Transverse colon (tissue), 4 donors: ENCODE data around the gene CPNE8. TPM values are rescaled to one million over a fixed set of nuclear protein-coding genes. Genes with fewer than 3 reads are reported as not detected.

Experiments
- DNase-seq: peaks from one replicate; pipeline ENCODE4 v3.0.0-alpha.2; 2019
- H3K27ac ChIP-seq, 4 donors: fragments of 200-600 bp; sonication (generic); 2 replicates each; pipeline ENCODE4 v1.5.1; 2016 to 2018; ENCODE audit warnings: inconsistent platforms in 4 of 4
- H3K27me3 ChIP-seq: fragments of 200-600 bp; sonication (generic); 2 replicates; pipeline ENCODE4 v1.5.1; 2017; ENCODE audit warnings: inconsistent platforms
- H3K36me3 ChIP-seq, 4 donors: fragments of 200-600 bp; sonication (generic); 2 replicates each; pipeline ENCODE4 v1.5.1; 2017 to 2019; ENCODE audit warnings: inconsistent platforms in 4 of 4
- H3K4me1 ChIP-seq, 4 donors: fragments of 200-600 bp; sonication (generic); 2 replicates each; pipeline ENCODE4 v1.5.1; 2017 to 2020; ENCODE audit warnings: inconsistent platforms in 4 of 4
- H3K4me3 ChIP-seq, 4 donors: fragments of 200-600 bp; sonication (generic); 1 replicate in 1 of 4; 2 replicates in 3 of 4; pipeline versions ENCODE4 v1.5.1 to v1.6.1; 2017 to 2019; ENCODE audit warnings: inconsistent platforms in 4 of 4
- H3K9me3 ChIP-seq, 2 donors: fragments of 200-600 bp; sonication (generic); 2 replicates each; pipeline ENCODE4 v1.5.1; 2017 to 2019; ENCODE audit warnings: inconsistent platforms in 2 of 2
- CTCF ChIP-seq, 5 experiments: fragments of 200-600 bp in 3 of 5; fragments of 450-650 bp in 2 of 5; sonication (generic) in 3 of 5; IDR thresholded peaks; 1 replicate in 2 of 5; 2 replicates in 3 of 5; pipeline ENCODE4 v1.5.1; 2016 to 2017; ENCODE audit warnings: antibody characterized with exemption in 5 of 5, inconsistent platforms in 3 of 5, mild to moderate bottlenecking in 2 of 5, moderate library complexity in 1 of 5
- EP300 ChIP-seq: sonication (generic); formaldehyde crosslinking; IDR thresholded peaks from one replicate; pipeline ENCODE4 v1.6.1; 2017; ENCODE audit warnings: antibody characterized with exemption, low read depth
- POLR2A ChIP-seq: fragments of 450-650 bp; IDR thresholded peaks from one replicate; pipeline ENCODE4 v1.6.1; 2016; ENCODE audit warnings: antibody characterized with exemption, mild to moderate bottlenecking, moderate library complexity
- POLR2AphosphoS5 ChIP-seq, 3 donors: sonication (generic); formaldehyde crosslinking; IDR thresholded peaks; one replicate each; pipeline ENCODE4 v1.6.1; 2016; ENCODE audit warnings: antibody characterized with exemption in 3 of 3
- WGBS, 2 donors: methylation state at CpG; one replicate each; pipeline ENCODE4 v1.1.5; 2018; ENCODE audit warnings: low coverage in 1 of 2; 5-methylcytosine and 5-hydroxymethylcytosine counted together
- in situ Hi-C, 4 donors: fragments of 200-750 bp; cut with MboI; loops; one replicate each; pipeline versions ENCODE4 v1.15.0 to v1.15.1; 2017; ENCODE audit warnings: low sequenced_read_pairs in 3 of 4, low pct_ligation_motif_present in 1 of 4, low pct_unique_long_range_greater_than_20kb in 1 of 4
- intact Hi-C: fragments of 100-400 bp; cut with DNase I; formaldehyde crosslinking; loops from one replicate; pipeline ENCODE4 v1.15.1; 2023; ENCODE audit warnings: low total_unique reads
- total RNA-seq, 4 donors: library from RNA; depleted of rRNA; stranded (reverse); fragments of >200 nt; gene quantifications; one replicate each; pipeline ENCODE4 v1.1.0, GENCODE V29; 2016

The CPNE8 gene
- total RNA-seq, result 10 to 100 TPM in 3 of 4 donors, 1 to 10 TPM in 1; 5.4 to 33.3 (median 24.8) TPM

DNA sequence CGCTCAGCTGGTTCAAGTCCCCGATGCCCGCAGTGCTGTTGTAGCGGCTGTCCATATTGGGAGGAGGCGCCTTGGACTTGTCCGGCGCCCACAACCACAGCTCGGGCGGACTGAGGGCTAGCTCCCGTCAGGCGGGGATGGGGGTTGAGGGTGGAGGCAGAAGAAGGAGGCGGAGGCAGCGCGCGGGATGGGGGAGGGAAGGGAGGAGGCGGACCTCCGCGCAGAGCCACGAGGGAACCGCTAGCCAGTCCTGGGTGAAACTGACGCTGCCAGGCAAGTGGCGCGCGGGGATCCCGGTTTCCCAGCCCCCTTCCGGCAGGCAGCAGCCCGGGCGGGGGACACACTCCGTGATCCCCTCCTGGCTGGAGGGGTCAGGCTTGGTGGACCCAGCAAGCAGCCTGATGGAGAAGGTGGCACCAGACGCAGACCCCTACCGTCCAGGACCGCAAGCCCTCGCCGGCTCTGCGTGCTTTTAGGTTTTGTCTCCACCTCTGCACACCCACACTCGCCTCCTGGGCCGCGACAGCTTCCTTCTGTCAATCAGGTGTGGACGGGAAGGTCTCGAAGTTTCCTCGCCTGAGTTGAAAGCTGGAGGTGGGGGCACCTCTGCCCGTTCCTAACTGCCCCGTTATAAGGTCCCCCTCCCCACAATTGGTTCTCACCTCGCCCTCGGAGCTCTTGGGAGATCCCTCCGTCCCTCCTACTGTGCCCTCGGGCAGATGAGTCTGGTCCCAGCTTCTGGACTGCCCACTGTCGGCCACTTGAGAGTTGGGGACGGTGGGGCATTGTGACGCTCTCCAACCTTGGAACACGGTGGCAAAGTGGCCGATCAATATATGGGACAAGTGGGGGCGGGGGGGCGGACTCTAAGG lies at the start of gene CPNE8:
Gene CPNE8 (minus strand): TSS at position 112 of the 872 bp plus-strand sequence. CDS start 57 bp downstream, at position 55.
- DNase-seq, result peak; percentile 84
- H3K9me3 ChIP-seq, result no peaks in the 10 kb centered on the region
- H3K27me3 ChIP-seq, result no peaks in the 10 kb centered on the region
- H3K36me3 ChIP-seq, result no peaks in the 10 kb centered on the region
- peak; percentile 79 for TF ChIP-seq POLR2A
- peak; percentile 68 to 87 (median 79) for TF ChIP-seq POLR2AphosphoS5 (IDR thresholded peaks at IDR 0.05)
- no peak for TF ChIP-seq CTCF (IDR thresholded peaks at IDR 0.05)
- H3K4me3 ChIP-seq, result peak within 1 kb of the TSS; percentile 52 to 69 (median 60)
- H3K4me1 ChIP-seq, result peaks cover 0 to 19% (median 8%) of the 10 kb centered on the region in 4 donors
- intact Hi-C loops (no loop called here), in situ Hi-C loops (loop anchor here in 3 of 4 donors (10.0 to 25.0 kb wide), 6 partner anchors 218 to 593 kb away; partner anchors contain the start of gene ALG10B (in 1 of the 3))
- H3K27ac ChIP-seq, result peak within 1 kb of the TSS; percentile 83 to 95 (median 90)
- WGBS, 2 donors, result 0 to 2% methylated on average over 1 to 53 of the region's 54 CpGs

DNA sequence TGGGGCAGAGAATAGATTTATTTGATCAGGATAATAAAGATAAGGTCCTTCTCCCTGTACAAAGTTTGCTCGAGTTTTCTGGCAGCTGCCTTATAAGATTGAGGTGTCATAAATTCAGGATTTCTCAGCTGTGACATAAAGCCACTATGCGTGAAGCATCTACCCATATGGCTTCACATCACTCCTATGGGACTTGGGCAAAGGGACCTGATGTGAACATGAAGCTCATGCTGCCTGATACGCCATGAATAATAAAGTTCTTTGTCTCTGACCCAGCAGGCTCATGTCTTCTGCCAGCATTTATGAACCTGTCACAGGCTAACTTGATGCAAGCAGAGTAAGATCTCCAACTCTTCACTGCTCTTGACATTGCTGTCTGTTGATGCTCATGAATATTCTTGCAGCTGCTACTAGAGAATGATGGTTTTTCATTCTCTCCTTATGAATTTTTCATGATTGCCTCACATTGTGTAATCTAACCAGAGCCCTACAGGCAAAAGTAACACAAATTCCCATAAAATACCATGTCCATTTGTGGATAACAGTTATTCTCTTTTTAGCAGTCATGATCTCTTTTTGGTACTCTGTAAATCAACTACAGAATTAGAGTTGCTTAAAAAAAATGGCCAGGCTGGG lies 49.0 kb upstream of the CPNE8 start:
- TF ChIP-seq POLR2A, result no peak
- no peak for TF ChIP-seq EP300
- TF ChIP-seq POLR2AphosphoS5 (IDR thresholded peaks at IDR 0.05), result no peak
- TF ChIP-seq CTCF (IDR thresholded peaks at IDR 0.05), result no peak
- intact Hi-C loops, result no loop called here
- peaks cover 0 to 11% (median 2%) of the 10 kb centered on the region in 4 donors for H3K4me1 ChIP-seq
- H3K4me3 ChIP-seq, result no peak overlapping the region
- H3K36me3 ChIP-seq, result no peaks in the 10 kb centered on the region
- no peak overlapping the region for H3K27ac ChIP-seq
- H3K9me3 ChIP-seq, result no peaks in the 10 kb centered on the region
- no peak for DNase-seq
- in situ Hi-C loops, result no loop called here
- no peaks in the 10 kb centered on the region for H3K27me3 ChIP-seq
- WGBS, 2 donors, result 20 to 49% methylated on average over 2 to 3 of the region's 3 CpGs

DNA sequence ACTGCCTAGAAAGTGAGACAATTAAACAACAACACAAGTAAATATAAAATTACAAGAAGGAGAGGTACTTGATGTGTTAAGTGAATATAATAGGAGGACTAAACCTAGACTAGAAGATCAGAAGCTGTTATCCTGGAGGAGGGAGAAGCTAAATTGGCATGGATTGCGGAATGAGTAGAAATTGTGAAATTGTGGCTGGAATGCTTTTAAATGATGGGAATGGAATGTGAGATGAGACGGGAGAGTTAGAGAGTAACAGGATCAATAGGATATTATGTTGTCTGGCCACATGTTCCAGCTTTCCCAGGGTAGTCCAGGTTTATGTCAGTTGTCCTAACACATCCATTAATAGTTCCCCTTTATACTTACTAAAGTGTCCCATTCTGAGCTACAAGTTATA lies 44.0 kb upstream of the CPNE8 start:
- in situ Hi-C loops (loop anchor here in 1 of 4 donors (25.0 kb wide), 2 partner anchors 138 to 612 kb away; no protein-coding TSS in a partner anchor), intact Hi-C loops (no loop called here)
- Histone ChIP-seq H3K9me3 (no peaks in the 10 kb centered on the region), H3K36me3 (no peaks in the 10 kb centered on the region), H3K27ac (no peak overlapping the region), H3K27me3 (no peaks in the 10 kb centered on the region), H3K4me3 (no peak overlapping the region), H3K4me1 (peaks cover 0 to 9% (median under 1%) of the 10 kb centered on the region in 4 donors)
- TF ChIP-seq CTCF (IDR thresholded peaks at IDR 0.05) (no peak), POLR2AphosphoS5 (IDR thresholded peaks at IDR 0.05) (no peak), POLR2A (no peak), EP300 (no peak)
- WGBS, 2 donors, result 84 to 89% methylated on average over 2 of the region's 2 CpGs
- DNase-seq, result no peak

DNA sequence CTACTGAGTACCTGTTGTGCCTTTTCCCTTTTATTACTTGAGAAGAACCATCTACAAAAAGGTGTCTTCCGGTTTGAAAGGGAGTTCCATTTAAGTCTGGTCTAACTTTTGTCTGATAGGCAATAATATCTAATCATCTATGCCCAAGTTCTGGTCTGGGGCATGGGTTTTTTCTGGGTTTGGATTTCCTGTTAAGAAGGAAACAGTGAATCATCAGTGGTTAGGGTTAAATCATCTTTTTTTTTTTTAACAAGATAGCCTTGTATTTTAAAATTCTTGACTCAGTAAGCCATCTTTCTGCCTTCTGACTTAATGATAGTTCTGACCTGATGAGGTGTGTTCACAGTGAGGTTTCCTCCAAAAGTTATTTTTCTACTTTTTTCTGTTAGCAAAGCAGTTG lies 29.3 kb upstream of the CPNE8 start:
- 40 to 67% methylated on average over 1 of the region's 1 CpG for WGBS, 2 donors
- Histone ChIP-seq H3K4me3 (no peak overlapping the region), H3K27me3 (no peaks in the 10 kb centered on the region), H3K9me3 (no peaks in the 10 kb centered on the region), H3K27ac (no peak overlapping the region), H3K36me3 (no peaks in the 10 kb centered on the region), H3K4me1 (no peaks in the 10 kb centered on the region)
- no peak for DNase-seq
- in situ Hi-C loops (loop anchor here in 1 of 4 donors (25.0 kb wide), 2 partner anchors 153 to 597 kb away; no protein-coding TSS in a partner anchor), intact Hi-C loops (no loop called here)
- TF ChIP-seq CTCF (IDR thresholded peaks at IDR 0.05), result no peak
- TF ChIP-seq EP300, result no peak
